HG03196 (cell line): ENCODE data around the gene ALS2.
"Not testable (repeated sequence)": the region's sequence is repeated elsewhere in the genome, so short reads cannot be mapped to it uniquely, and the experiment has no call there.

Source experiments
- ATAC-seq: cut with Tn5 transposase; IDR thresholded peaks from one replicate; pipeline ENCODE4 v1.9.1; 2021; ENCODE audit not compliant: unreplicated experiment

Gene ALS2

GRCh38 chr2:201794294-201794693 is 13.6 kb upstream of the ALS2 start:
- no peak for ATAC-seq

GRCh38 chr2:201793631-201794030 is 12.9 kb upstream of the ALS2 start:
- ATAC-seq: no peak

DNA sequence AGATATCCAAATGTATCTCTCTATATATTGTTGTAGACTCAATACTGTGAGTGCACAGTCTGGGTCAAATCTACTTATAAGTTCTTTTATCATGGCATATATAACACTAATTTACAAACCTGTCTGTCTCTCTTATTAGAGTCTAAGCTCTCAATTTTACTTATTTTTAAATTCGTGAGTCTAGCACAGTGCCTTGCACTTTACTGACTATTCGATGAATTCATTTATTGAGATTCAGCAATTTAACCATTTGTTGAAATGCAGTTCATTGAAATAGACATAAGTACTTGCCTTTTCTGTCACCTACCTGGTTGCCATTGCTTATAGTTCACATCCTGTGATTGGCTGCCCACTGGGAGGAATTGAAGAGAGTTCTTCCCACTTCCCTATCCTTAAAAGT is 10.3 kb upstream of the ALS2 start:
- ATAC-seq: no peak

DNA sequence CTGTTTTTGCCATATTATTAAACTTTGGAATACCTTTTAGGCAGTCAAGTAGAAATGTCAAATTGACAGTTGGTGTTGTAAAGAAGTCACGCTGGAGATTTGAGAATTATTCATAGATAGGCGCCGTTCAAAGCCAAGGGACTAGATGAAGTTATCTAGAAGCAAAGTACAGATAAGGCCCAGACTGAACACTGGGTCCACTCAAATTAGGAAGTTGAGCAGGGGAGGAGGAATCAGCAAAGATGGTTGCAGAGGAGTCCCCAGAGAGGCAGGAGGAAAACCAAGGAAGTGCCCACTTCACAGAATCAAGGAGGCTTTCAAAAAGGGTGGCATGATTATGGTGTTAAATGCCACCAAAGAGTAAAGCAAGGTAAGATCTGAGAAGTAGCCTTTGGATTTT is 9.6 kb upstream of the ALS2 start:
- ATAC-seq: no peak

- no peak for ATAC-seq
These were observed 8.7 kb upstream of the ALS2 start for GRCh38 chr2:201789395-201789794.

GRCh38 chr2:201788371-201788770 is 7.6 kb upstream of the ALS2 start:
- ATAC-seq: no peak

GRCh38 chr2:201786471-201786870 is 5.7 kb upstream of the ALS2 start:
- ATAC-seq: no peak

GRCh38 chr2:201785135-201785534 is 4.4 kb upstream of the ALS2 start:
- ATAC-seq: no peak

DNA sequence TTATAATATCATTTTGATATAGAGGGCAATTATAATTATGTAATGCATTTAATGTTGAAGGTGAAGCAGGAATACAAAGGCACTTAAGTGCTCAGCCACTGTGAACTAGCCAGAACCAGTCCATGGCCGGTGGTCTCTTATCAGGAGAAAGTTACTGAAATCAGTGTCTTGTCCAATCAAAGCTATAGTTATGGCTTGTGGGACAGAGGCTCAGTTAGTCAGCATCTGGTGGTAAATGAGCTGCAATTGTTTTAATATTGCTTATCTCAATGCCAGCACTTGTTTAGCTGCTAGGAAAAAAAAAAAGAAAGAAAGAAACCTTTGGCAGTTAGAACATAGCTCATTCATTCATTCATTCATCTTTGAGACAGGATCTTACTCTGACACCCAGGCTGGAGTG is 3.8 kb upstream of the ALS2 start:
- ATAC-seq: no peak

GRCh38 chr2:201781557-201782051 is 871 bp upstream of the ALS2 start:
- ATAC-seq: peak; percentile 1

- peak; percentile 7 for ATAC-seq
These were observed 646 bp downstream of the ALS2 start for GRCh38 chr2:201779901-201780673.

DNA sequence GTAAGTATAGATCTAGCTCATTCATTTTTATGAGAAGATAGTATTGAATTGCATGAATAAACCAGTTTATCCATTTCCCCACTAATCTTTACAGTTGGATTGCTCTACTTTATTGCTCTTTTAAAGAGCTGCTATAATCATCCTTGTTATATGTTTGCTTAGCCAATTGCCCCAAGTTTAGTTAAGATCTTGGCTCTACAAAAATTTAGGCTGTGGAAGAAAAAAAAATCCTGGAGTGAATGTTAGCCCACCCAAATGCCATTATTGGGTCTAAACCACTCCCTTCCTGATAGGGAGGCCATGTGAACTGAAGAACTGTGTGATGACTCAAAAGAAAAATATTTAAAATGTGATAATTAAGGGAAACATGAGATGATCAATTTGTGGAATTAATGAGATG is 2.9 kb downstream of the ALS2 start:
- no peak for ATAC-seq

- no peak for ATAC-seq
These were observed 3.7 kb downstream of the ALS2 start for GRCh38 chr2:201777043-201777442.

- ATAC-seq: no peak
These were observed 5.4 kb downstream of the ALS2 start for GRCh38 chr2:201775326-201775725.

GRCh38 chr2:201774546-201774945 is 6.2 kb downstream of the ALS2 start:
- no peak for ATAC-seq

- ATAC-seq: no peak
These were observed 6.7 kb downstream of the ALS2 start for GRCh38 chr2:201773990-201774389.

DNA sequence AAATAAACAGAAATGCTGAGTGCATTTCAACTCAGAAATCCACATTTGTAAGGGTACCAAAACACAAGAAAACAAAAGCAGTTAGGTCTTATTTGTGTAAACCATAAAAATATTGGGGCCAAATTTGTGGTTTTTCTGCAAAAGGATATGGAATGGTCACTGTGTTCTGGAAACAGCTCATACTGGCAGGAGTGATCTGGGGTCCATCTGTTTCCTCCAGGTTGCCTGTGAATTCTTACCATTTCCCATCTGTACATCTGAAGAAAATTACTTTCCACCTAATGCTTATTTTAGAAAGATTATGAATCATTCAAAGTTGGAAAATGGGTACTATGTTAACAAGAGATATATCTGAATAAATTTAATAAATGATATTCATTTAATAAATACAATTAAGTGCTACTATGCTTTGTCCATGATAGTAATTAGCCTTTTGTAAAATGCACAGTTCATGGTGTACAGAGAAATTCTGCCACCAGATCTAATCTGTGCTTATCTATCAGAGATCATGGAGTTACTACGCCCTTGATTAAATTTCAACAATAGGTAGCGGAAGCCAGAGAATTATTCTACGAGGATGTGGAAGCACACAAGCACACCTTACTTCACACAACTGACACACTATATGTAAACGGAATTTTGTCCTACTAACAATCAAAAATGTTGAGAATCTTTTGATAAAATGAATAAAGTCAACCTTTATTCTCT is 10.9 kb downstream of the ALS2 start:
- no peak for ATAC-seq

DNA sequence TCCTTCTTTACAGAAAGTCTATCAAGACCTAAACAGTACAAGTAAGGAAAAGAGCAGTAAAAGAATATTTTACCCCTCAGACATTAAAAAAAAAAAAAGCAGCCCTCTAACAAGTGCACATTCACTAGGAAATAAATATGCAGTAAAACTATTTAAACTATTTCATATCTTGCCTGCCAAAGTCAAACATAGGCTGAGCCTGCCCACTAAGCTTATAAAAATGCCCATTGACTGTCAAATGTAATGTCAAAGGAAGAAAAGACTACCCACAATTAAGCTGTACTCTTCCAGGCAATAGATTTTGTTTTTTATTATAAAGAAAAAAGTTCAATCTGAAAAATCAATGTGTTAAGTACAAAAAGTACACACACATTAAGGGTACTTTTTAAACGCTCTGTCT is 11.8 kb downstream of the ALS2 start:
- no peak for ATAC-seq

DNA sequence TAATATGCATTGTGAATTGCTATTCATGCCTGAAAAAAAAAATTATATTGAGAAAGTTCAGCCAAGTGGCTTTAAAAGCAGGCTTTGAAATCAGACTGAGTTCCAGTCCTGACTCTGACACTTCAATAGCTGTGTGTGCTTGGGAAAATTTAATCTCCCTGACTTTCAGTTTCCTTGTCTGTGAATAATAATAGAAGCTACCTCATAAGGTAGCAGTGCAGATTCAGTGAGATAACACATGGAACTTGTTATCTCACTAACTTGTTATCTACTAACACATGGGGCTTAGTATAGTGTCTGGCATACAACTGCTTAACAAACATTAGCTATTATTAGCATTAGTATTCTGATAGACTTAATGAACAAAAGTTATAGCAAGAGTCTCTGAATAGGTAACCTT is 14.9 kb downstream of the ALS2 start:
- no peak for ATAC-seq

DNA sequence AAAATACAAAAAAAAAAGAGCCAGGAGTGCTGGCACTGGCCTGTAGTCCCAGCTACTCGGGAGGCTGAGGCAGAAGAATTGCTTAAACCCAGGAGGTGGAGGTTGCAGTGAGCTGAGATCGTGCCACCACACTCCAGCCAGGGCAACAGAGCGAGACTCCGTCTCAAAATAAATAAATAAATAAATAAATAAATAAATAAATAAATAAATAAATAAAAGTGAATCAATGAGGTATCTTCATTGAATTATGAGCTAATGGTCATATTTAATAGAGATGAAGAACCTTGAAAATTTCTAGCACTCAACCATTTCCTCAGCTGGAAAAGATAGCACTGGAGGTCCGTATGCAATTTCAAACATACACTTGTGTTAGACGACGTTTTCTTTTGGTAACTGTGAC is 16.3 kb downstream of the ALS2 start:
- ATAC-seq: not testable (repeated sequence)

- no peak for ATAC-seq
These were observed 19.6 kb downstream of the ALS2 start for GRCh38 chr2:201761101-201761500.

GRCh38 chr2:201759567-201759966 is 21.2 kb downstream of the ALS2 start:
- no peak for ATAC-seq
